ENCODE data around the gene CDC25C.

CDC25C gene

DNA sequence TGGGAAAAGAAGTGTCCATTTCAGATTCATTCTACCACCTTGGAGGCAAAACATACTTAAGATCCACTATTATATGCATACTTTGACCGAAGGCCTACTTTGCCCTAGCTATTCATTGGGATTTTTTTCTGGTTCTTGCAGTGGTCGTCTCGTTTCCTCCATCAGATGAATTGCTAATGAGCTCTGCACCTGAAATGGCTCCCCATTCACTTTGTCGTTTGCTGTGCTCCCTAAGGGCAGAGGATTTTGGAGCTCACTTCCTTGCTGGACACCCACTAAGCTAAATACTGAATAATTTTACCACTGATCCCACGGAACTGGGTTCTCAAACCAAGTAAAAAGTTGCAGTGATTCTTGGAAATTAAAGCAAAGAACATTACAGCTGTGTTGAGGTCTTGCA, 22.8 kb upstream of the CDC25C start:
- Histone ChIP-seq H3K27me3 (ENCODE audit: control insufficient read depth, insufficient read depth, low read length) (no peaks in the 10 kb centered on the region), H3K9ac (ENCODE audit: low read length) (no peak overlapping the region), H3K36me3 (ENCODE audit: control insufficient read depth, insufficient read depth, low read length) (no peaks in the 10 kb centered on the region), H3K4me3 (ENCODE audit: low read length) (peak overlapping the region; percentile 91), H3K27ac (ENCODE audit: low read depth, low read length) (peak overlapping the region; percentile 91), H3K4me1 (ENCODE audit: control insufficient read depth, insufficient read depth, low read length) (peaks cover 13% of the 10 kb centered on the region)

DNA sequence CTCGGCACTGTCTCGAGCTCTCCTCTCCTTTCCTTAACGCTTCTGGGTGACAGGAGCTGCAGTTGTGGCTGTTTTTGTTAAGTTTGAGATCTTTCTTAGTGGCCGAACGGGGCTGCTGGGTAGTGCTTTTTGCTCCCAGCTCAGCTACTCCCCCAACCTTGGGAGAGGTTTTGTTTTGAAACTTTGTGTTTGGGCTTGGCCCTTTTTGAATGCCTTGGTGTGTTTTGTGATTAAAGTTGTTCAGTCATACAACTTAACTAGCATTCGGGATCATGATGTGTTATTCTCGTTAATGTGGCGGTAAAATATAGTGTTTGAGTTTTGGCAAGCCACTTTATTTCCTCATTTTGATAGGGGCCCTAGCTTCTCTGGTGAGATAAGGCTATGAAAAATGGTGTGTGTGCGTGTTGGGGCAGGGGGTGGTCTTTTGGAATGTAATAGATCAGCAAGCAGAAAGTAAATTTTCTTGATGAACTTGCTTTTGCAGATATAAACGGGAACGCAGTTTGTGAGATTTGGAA, 22.0 kb upstream of the CDC25C start:
- Histone ChIP-seq H3K27ac (ENCODE audit: low read depth, low read length) (peak overlapping the region; percentile 91), H3K9ac (ENCODE audit: low read length) (peak overlapping the region; percentile 74), H3K27me3 (ENCODE audit: control insufficient read depth, insufficient read depth, low read length) (no peaks in the 10 kb centered on the region), H3K4me1 (ENCODE audit: control insufficient read depth, insufficient read depth, low read length) (peaks cover 13% of the 10 kb centered on the region), H3K4me3 (ENCODE audit: low read length) (peak overlapping the region; percentile 91), H3K36me3 (ENCODE audit: control insufficient read depth, insufficient read depth, low read length) (no peaks in the 10 kb centered on the region)

DNA sequence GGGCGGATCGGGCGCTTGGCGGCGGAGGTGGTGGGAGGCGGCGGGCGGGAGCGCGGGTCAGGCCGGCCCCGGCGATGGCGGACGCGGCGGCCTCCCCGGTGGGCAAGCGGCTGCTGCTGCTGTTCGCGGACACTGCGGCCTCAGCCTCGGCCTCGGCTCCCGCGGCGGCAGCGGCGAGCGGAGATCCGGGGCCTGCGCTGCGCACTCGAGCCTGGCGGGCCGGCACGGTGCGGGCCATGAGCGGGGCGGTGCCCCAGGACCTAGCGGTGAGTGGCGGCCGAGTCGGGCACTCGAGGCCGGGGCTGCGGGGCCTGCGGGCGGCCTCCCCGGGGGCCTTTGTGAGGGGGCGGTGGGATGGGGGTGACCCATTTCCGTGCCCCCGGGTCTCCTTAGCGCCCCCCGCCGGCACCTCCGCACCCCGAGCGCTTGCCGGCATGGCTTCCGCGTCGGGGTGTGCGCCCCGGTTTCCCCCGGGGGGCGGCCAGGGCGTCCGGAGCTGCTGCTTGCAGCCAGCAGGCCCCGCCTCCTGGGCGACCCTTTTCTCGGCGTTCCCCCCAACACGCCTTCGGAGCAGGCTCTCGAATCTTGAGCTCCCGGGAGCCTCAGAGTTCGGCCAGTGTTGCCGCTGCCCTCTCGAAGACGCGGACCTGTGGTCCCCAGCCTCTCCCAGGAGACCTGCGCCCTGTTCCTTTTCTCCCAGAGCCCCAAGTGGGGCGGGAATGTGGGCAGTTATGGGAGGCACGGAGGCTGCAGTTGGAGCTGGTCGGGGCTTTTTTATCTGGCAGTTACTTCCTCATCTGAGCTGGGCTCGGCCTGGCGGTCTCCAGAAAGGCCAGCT, 21.3 kb upstream of the CDC25C start:
- peak overlapping the region; percentile 91 for H3K4me3 ChIP-seq (ENCODE audit: low read length)
- peak overlapping the region; percentile 74 for H3K9ac ChIP-seq (ENCODE audit: low read length)
- peak overlapping the region; percentile 91 for H3K27ac ChIP-seq (ENCODE audit: low read depth, low read length)
- no peaks in the 10 kb centered on the region for H3K27me3 ChIP-seq (ENCODE audit: control insufficient read depth, insufficient read depth, low read length)
- H3K4me1 ChIP-seq (ENCODE audit: control insufficient read depth, insufficient read depth, low read length), result peaks cover 13% of the 10 kb centered on the region
- peaks cover 3% of the 10 kb centered on the region for H3K36me3 ChIP-seq (ENCODE audit: control insufficient read depth, insufficient read depth, low read length)

DNA sequence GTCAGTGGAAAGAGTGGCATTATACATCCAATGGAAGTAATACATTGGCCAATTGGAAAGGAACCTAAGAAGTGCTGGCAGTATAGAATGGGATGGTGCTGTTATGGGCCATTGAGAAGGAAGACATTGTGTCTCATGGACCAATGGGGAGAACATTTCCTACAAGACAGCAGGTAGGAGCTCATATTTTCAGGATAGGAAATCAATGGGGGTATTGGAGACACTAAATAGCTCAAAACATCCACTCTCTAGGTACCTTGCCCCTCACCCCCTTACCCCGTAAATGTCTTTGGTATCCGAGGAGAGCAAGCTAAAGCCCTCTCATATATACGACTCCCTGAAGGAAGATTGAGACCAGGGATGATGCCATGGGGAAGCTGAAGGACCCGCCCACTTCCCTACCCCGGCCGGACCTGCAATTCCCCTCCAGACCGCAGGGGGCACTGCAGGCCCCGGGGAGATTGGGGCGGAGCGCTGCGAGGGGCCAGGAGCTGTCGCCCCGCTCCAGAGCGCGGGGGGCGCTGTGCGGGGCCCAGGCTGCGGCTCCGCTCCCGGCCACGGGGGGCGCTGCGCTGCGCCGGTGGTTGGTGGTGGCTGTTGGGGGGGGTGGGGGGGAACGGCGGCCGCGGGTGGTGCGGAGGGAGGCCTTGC, 20.6 kb upstream of the CDC25C start, which contains the start of gene KDM3B:
Gene KDM3B, plus strand, starts transcription at position 615 of the 651 bp plus-strand sequence. CDS start 111 bp downstream, outside the sequence.
- Histone ChIP-seq H3K4me3 (ENCODE audit: low read length) (peak within 1 kb of the TSS; percentile 91), H3K9ac (ENCODE audit: low read length) (peak within 1 kb of the TSS; percentile 74), H3K27me3 (ENCODE audit: control insufficient read depth, insufficient read depth, low read length) (no peaks in the 10 kb centered on the region), H3K27ac (ENCODE audit: low read depth, low read length) (peak within 1 kb of the TSS; percentile 91), H3K36me3 (ENCODE audit: control insufficient read depth, insufficient read depth, low read length) (peaks cover 6% of the 10 kb centered on the region), H3K4me1 (ENCODE audit: control insufficient read depth, insufficient read depth, low read length) (peaks cover 13% of the 10 kb centered on the region)

DNA sequence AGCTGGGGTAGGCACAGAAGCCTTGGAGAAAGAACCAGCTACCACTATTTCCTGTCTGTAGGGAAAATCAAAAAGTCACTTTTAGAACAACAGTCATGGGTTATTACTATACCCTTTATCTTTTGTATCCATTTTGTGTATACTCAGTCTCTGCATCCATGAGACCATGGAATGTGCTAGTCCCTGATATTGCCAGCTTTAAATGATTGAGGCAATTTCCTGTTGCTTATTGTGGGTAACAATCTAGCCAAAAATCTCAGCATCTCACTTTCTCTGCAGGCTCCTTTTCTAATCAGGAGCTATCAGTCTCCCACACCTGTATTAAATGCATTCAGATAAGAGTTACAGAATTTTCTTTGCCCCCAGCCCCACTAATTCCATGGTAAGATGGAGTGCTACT, 19.9 kb upstream of the CDC25C start:
- peaks cover 13% of the 10 kb centered on the region for H3K4me1 ChIP-seq (ENCODE audit: control insufficient read depth, insufficient read depth, low read length)
- H3K36me3 ChIP-seq (ENCODE audit: control insufficient read depth, insufficient read depth, low read length), result peaks cover 10% of the 10 kb centered on the region
- H3K27me3 ChIP-seq (ENCODE audit: control insufficient read depth, insufficient read depth, low read length), result no peaks in the 10 kb centered on the region
- no peak overlapping the region for H3K27ac ChIP-seq (ENCODE audit: low read depth, low read length)
- no peak overlapping the region for H3K9ac ChIP-seq (ENCODE audit: low read length)
- H3K4me3 ChIP-seq (ENCODE audit: low read length), result no peak overlapping the region

DNA sequence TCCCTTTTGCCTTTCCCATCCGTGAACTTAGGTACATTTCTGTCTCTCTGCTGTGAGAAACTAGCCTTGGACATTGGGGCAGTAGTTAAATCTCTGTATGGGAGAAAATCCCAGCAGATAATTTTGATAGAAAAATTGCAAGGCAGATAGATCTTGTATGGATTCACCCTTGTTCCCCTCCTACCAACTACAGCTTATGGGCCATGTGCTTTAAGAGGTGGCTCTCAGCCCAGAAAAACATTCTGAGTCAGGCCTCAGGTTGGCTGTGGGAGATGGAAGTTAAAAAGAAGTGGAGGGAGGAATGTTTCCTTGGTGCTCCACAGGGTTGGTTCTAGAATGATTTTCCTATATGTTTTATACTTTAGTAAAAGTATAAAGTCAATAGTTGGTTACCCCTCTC, 19.5 kb upstream of the CDC25C start:
- Histone ChIP-seq H3K27ac (ENCODE audit: low read depth, low read length) (no peak overlapping the region), H3K27me3 (ENCODE audit: control insufficient read depth, insufficient read depth, low read length) (no peaks in the 10 kb centered on the region), H3K36me3 (ENCODE audit: control insufficient read depth, insufficient read depth, low read length) (peaks cover 12% of the 10 kb centered on the region), H3K4me1 (ENCODE audit: control insufficient read depth, insufficient read depth, low read length) (peaks cover 10% of the 10 kb centered on the region), H3K4me3 (ENCODE audit: low read length) (no peak overlapping the region), H3K9ac (ENCODE audit: low read length) (no peak overlapping the region)

DNA sequence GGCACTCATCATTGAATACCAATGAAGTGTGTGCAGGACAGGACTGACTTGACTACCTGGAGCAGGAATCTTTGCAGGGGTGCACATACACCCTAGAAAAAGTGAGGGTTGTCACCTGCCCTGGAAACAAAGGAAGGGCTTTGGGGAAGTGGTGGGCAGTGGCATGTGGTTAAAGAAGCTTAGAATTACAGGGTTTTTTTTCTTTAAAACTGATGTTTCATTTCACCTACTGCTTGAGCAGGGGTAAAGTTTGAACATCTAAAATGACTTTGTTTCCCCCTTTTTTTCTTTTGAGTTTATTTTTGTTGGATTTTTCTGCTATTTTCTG, 18.9 kb upstream of the CDC25C start:
- Histone ChIP-seq H3K36me3 (ENCODE audit: control insufficient read depth, insufficient read depth, low read length) (peaks cover 17% of the 10 kb centered on the region), H3K9ac (ENCODE audit: low read length) (no peak overlapping the region), H3K4me3 (ENCODE audit: low read length) (no peak overlapping the region), H3K27me3 (ENCODE audit: control insufficient read depth, insufficient read depth, low read length) (no peaks in the 10 kb centered on the region), H3K4me1 (ENCODE audit: control insufficient read depth, insufficient read depth, low read length) (peaks cover 7% of the 10 kb centered on the region), H3K27ac (ENCODE audit: low read depth, low read length) (no peak overlapping the region)

DNA sequence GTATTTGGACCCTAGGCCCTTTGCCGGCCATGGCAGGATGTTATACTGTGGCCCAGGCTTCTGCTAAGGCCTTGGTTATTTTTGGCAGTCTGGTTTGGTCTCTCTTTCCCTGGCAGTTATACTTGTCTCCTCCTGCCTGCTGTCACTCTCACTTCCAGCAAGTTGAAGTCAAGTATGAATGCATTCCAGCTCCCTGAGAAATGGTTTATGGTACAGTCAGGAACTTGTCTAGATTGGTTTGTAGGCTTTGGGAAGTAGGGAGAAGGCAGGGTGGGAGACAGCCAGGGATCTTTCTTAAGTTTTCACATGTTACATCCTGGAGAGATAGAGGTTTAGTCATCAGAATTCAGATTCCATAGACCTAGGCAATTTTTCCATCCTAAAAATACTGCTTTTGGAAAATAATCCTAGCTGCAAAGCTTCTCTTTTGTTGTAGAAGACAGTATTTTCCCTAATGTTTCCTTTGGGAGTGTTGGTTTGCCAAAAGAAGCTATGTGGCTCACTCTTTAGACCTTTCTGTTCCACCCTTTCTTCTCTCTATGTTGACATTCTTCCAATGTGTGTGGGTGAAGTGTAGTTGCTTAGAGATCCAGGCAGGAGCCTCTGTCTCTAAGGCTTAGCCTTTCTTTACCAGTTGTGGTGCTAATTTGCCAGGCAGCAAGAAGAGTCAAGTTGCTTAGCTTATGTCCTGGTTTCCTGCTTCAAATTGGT, 18.4 kb upstream of the CDC25C start:
- Histone ChIP-seq H3K4me1 (ENCODE audit: control insufficient read depth, insufficient read depth, low read length) (peaks cover 7% of the 10 kb centered on the region), H3K9ac (ENCODE audit: low read length) (no peak overlapping the region), H3K4me3 (ENCODE audit: low read length) (no peak overlapping the region), H3K27ac (ENCODE audit: low read depth, low read length) (no peak overlapping the region), H3K36me3 (ENCODE audit: control insufficient read depth, insufficient read depth, low read length) (peaks cover 18% of the 10 kb centered on the region), H3K27me3 (ENCODE audit: control insufficient read depth, insufficient read depth, low read length) (no peaks in the 10 kb centered on the region)

DNA sequence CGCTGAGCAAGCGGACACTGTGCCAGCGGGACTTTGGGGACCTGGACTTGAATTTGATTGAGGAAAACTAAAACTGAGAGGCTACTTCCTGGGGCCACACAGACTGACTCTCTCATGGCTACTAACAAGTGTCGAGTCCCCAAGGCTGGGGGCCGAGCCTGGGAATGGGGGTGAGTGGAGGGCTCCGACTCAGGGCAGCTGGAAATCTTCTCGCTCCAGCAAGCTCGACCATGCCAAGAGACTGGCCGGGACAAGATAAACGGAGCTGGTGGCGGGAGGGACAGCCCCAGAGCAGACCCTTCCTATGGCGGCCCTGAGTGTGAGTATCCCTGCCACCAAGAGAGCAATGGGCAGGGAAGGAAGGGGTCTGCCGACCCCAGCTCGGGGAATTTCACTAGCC, 15.3 kb upstream of the CDC25C start:
- Histone ChIP-seq H3K27me3 (ENCODE audit: control insufficient read depth, insufficient read depth, low read length) (no peaks in the 10 kb centered on the region), H3K4me1 (ENCODE audit: control insufficient read depth, insufficient read depth, low read length) (no peaks in the 10 kb centered on the region), H3K36me3 (ENCODE audit: control insufficient read depth, insufficient read depth, low read length) (peaks cover 28% of the 10 kb centered on the region), H3K9ac (ENCODE audit: low read length) (no peak overlapping the region), H3K4me3 (ENCODE audit: low read length) (no peak overlapping the region), H3K27ac (ENCODE audit: low read depth, low read length) (no peak overlapping the region)

DNA sequence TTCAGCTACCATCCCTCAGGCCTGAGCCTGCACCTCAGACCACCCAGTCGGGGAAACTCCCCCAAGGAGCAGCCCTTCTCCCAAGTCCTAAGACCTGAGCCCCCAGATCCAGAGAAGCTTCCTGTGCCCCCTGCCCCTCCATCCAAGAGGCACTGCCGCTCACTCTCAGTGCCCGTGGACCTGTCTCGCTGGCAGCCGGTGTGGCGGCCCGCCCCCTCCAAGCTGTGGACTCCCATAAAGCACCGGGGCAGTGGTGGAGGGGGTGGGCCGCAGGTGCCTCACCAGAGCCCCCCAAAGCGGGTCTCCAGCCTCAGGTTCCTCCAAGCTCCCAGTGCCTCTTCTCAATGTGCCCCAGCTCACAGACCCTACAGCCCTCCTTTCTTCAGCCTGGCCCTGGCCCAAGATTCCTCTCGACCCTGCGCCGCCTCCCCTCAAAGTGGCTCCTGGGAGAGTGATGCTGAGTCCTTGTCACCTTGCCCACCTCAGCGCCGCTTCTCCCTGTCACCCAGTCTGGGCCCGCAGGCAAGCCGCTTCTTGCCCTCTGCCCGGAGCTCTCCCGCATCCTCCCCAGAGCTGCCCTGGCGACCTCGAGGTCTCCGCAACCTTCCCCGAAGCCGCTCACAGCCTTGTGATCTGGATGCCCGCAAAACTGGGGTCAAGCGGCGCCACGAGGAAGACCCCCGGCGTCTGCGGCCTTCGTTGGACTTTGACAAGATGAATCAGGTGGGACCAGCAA, 13.5 kb upstream of the CDC25C start:
- Histone ChIP-seq H3K4me3 (ENCODE audit: low read length) (no peak overlapping the region), H3K27ac (ENCODE audit: low read depth, low read length) (no peak overlapping the region), H3K4me1 (ENCODE audit: control insufficient read depth, insufficient read depth, low read length) (peaks cover 2% of the 10 kb centered on the region), H3K27me3 (ENCODE audit: control insufficient read depth, insufficient read depth, low read length) (no peaks in the 10 kb centered on the region), H3K36me3 (ENCODE audit: control insufficient read depth, insufficient read depth, low read length) (peaks cover 34% of the 10 kb centered on the region), H3K9ac (ENCODE audit: low read length) (no peak overlapping the region)

DNA sequence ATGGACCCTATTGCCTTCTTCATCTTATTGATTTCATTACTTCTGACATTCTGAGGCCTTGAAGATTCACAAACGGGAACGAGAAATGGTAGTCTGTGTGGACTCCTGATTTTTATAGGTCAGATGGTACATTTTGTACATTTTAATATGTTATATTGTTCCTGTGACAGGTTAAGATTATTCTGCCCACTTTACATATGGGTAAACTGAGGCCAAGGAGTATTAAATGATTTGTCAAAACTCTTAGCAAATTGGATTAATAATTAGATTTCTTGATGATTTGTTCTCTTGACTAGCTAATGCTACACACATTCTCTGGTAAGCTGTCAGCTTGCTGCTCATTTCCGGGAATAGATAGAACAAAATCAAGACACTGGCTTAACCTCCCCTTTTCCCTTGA, 8.4 kb upstream of the CDC25C start:
- H3K27ac ChIP-seq (ENCODE audit: low read depth, low read length), result no peak overlapping the region
- H3K9ac ChIP-seq (ENCODE audit: low read length), result no peak overlapping the region
- no peak overlapping the region for H3K4me3 ChIP-seq (ENCODE audit: low read length)
- H3K27me3 ChIP-seq (ENCODE audit: control insufficient read depth, insufficient read depth, low read length), result no peaks in the 10 kb centered on the region
- H3K4me1 ChIP-seq (ENCODE audit: control insufficient read depth, insufficient read depth, low read length), result peaks cover 12% of the 10 kb centered on the region
- H3K36me3 ChIP-seq (ENCODE audit: control insufficient read depth, insufficient read depth, low read length), result peaks cover 16% of the 10 kb centered on the region

DNA sequence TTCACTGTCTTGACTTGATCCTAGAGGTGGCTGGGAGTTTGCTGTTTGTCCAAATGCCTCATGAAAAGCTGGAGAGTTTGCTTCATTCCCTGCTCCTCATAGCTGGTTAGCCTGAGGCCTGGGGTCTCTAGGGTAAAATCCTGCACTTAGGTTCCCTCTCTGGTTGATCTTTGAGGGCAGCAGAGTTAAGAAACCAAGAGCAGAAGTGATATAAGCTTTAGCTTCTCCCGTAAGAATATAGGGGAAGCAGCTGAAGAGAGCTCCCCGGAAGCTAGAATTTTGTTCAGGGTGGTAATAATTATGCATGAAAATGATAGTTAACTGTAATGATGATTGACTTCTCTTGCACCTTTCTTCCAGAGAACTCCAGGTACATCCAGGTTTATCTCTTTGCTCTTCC, 7.9 kb upstream of the CDC25C start:
- Histone ChIP-seq H3K27ac (ENCODE audit: low read depth, low read length) (peak overlapping the region; percentile 60), H3K9ac (ENCODE audit: low read length) (peak overlapping the region; percentile 39), H3K27me3 (ENCODE audit: control insufficient read depth, insufficient read depth, low read length) (no peaks in the 10 kb centered on the region), H3K36me3 (ENCODE audit: control insufficient read depth, insufficient read depth, low read length) (peaks cover 12% of the 10 kb centered on the region), H3K4me3 (ENCODE audit: low read length) (peak overlapping the region; percentile 85), H3K4me1 (ENCODE audit: control insufficient read depth, insufficient read depth, low read length) (peaks cover 12% of the 10 kb centered on the region)
